ENCODE data around the gene DDX55.

- TF ChIP-seq SIN3A (IDR thresholded peaks at IDR 0.05; ENCODE audit: borderline replicate concordance, insufficient read depth, low read length) = no peak
- TF ChIP-seq POLR2AphosphoS5 (IDR thresholded peaks at IDR 0.05; ENCODE audit: low read depth, low read length) = no peak
- no peak for TF ChIP-seq FOXP2 (optimal IDR thresholded peaks at IDR 0.05; ENCODE audit: borderline replicate concordance, extremely low read depth, extremely low read length, insufficient read depth)
- no peak for TF ChIP-seq REST (IDR thresholded peaks at IDR 0.05; ENCODE audit: insufficient read depth in 1 of 2, low read depth in 2 of 2, low read length in 2 of 2)
- TF ChIP-seq TAF1 (IDR thresholded peaks at IDR 0.05; ENCODE audit: borderline replicate concordance, insufficient read depth, low read length) = no peak
These were observed 3.4 kb upstream of the DDX55 start for GRCh38 chr12:123598522-123598921.
